GM23338 (cell line): ENCODE measurements around the gene TRPM1. TPM values are rescaled to one million over a fixed set of nuclear protein-coding genes. Genes with fewer than 3 reads are reported as not detected.

Experiments used
- ATAC-seq: fragments of 200-7000 bp; cut with Tn5 transposase; 3 replicates; pipeline ENCODE4 v1.9.1; 2020
- DNase-seq: peaks from one replicate; pipeline ENCODE4 v3.0.0-alpha.2; 2015; ENCODE audit warnings: low spot score
- H2AFZ ChIP-seq: fragments of 200-600 bp; sonication (generic); 2 replicates; pipeline ENCODE4 v1.8.0; 2016; ENCODE audit warnings: antibody characterized with exemption, mild to moderate bottlenecking, moderate library complexity
- H3F3A ChIP-seq: fragments of 200-600 bp; sonication (generic); replicated peaks from 2 replicates; pipeline ENCODE4 v1.8.0; 2017; ENCODE audit warnings: antibody characterized with exemption, mixed run types, low read depth
- H3K27ac ChIP-seq: fragments of 200-600 bp; sonication (generic); 2 replicates; pipeline ENCODE4 v1.6.1; 2016; ENCODE audit warnings: low read depth
- H3K27me3 ChIP-seq: fragments of 200-600 bp; sonication (generic); 2 replicates; pipeline ENCODE4 v1.8.0; 2016; ENCODE audit warnings: mild to moderate bottlenecking, mixed run types, moderate library complexity; ENCODE audit not compliant: insufficient read depth
- H3K36me3 ChIP-seq: fragments of 200-600 bp; sonication (generic); 2 replicates; pipeline ENCODE4 v1.8.0; 2016; ENCODE audit warnings: mild to moderate bottlenecking; ENCODE audit not compliant: insufficient read depth
- H3K4me1 ChIP-seq: fragments of 200-600 bp; sonication (generic); 2 replicates; pipeline ENCODE4 v1.8.0; 2016; ENCODE audit warnings: mild to moderate bottlenecking, moderate library complexity; ENCODE audit not compliant: insufficient read depth
- H3K4me2 ChIP-seq: fragments of 200-600 bp; sonication (generic); 2 replicates; pipeline ENCODE4 v1.7.1; 2017; ENCODE audit warnings: mixed run types
- H3K4me3 ChIP-seq: fragments of 200-600 bp; sonication (generic); 2 replicates; pipeline ENCODE4 v1.6.1; 2016; ENCODE audit warnings: mixed run types
- H3K79me2 ChIP-seq: fragments of 200-600 bp; sonication (generic); replicated peaks from 2 replicates; pipeline ENCODE4 v1.8.0; 2017; ENCODE audit warnings: mild to moderate bottlenecking; ENCODE audit not compliant: insufficient read depth
- H3K9me2 ChIP-seq: fragments of 200-600 bp; sonication (generic); 2 replicates; pipeline ENCODE4 v1.8.0; 2017; ENCODE audit not compliant: insufficient read depth
- H4K20me1 ChIP-seq: fragments of 200-600 bp; sonication (generic); replicated peaks from 2 replicates; pipeline ENCODE4 v1.8.0; 2017; ENCODE audit warnings: mild to moderate bottlenecking; ENCODE audit not compliant: insufficient read depth
- H3K27ac Mint-ChIP-seq: 2 replicates; pipeline ENCODE4 v1.8.0; 2020; ENCODE audit warnings: inconsistent platforms, mild to moderate bottlenecking, moderate library complexity, mixed read lengths
- H3K27me3 Mint-ChIP-seq: 3 replicates; pipeline ENCODE4 v1.8.0; 2022; ENCODE audit warnings: low read depth, mild to moderate bottlenecking, moderate library complexity, mixed read lengths, inconsistent platforms; ENCODE audit not compliant: insufficient read depth, poor library complexity
- H3K36me3 Mint-ChIP-seq: 3 replicates; pipeline ENCODE4 v1.8.0; 2021; ENCODE audit warnings: low read depth, mild to moderate bottlenecking, inconsistent platforms, moderate library complexity, mixed read lengths
- H3K4me1 Mint-ChIP-seq: 3 replicates; pipeline ENCODE4 v1.8.0; 2020; ENCODE audit warnings: mild to moderate bottlenecking, inconsistent platforms, mixed read lengths
- H3K4me3 Mint-ChIP-seq: 3 replicates; pipeline ENCODE4 v1.8.0; 2021; ENCODE audit warnings: moderate library complexity, mild to moderate bottlenecking, inconsistent platforms, mixed read lengths
- H3K9me3 Mint-ChIP-seq: 3 replicates; pipeline ENCODE4 v1.8.0; 2020; ENCODE audit warnings: moderate library complexity, mild to moderate bottlenecking, inconsistent platforms, mixed read lengths
- CREB1 ChIP-seq: fragments of 250-450 bp; sonication (Bioruptor Pico); IDR thresholded peaks from 2 replicates; pipeline ENCODE4 v1.5.0; 2020; ENCODE audit warnings: low read depth, mild to moderate bottlenecking, moderate library complexity
- EZH2 ChIP-seq: fragments of 200-600 bp; sonication (generic); IDR thresholded peaks from one replicate; pipeline ENCODE4 v1.8.0; 2017; ENCODE audit warnings: antibody characterized with exemption, mild to moderate bottlenecking, low read depth; ENCODE audit not compliant: unreplicated experiment
- EZH2phosphoT487 ChIP-seq: fragments of 200-600 bp; sonication (generic); IDR thresholded peaks from one replicate; pipeline ENCODE4 v1.8.1; 2018; ENCODE audit warnings: antibody characterized with exemption; ENCODE audit not compliant: unreplicated experiment
- JUNB ChIP-seq: IDR thresholded peaks from one replicate; pipeline ENCODE4 v1.6.1; 2016; ENCODE audit warnings: antibody characterized with exemption; ENCODE audit not compliant: unreplicated experiment
- NANOG ChIP-seq: IDR thresholded peaks from 2 replicates; pipeline ENCODE4 v1.6.1; 2016; ENCODE audit warnings: antibody characterized with exemption, borderline replicate concordance
- POLR2AphosphoS5 ChIP-seq: IDR thresholded peaks from 2 replicates; pipeline ENCODE4 v1.6.1; 2016; ENCODE audit warnings: antibody characterized with exemption, low read depth
- STAT1 ChIP-seq: IDR thresholded peaks from one replicate; pipeline ENCODE4 v1.6.1; 2016; ENCODE audit warnings: antibody characterized with exemption; ENCODE audit not compliant: unreplicated experiment
- ZNF114 ChIP-seq: fragments of 250-450 bp; sonication (Bioruptor Pico); IDR thresholded peaks from 2 replicates; pipeline ENCODE4 v1.5.0; 2020; ENCODE audit warnings: mild to moderate bottlenecking, moderate library complexity
- ZNF331 ChIP-seq: fragments of 250-450 bp; sonication (Bioruptor Pico); IDR thresholded peaks from 2 replicates; pipeline ENCODE4 v1.5.0; 2020; ENCODE audit warnings: low read depth, mild to moderate bottlenecking, moderate library complexity
- polyA plus RNA-seq: library from polyadenylated mRNA; unstranded; fragments of >200 nt; fragmentation: Nextera tagmentation; extraction: Ambion mirVana; gene quantifications from 2 replicates; pipeline ENCODE4 v1.2.1, GENCODE V29; 2016
- total RNA-seq: library from RNA; depleted of rRNA; stranded (reverse); fragments of >200 nt; shearing (Covaris generic); gene quantifications from 2 replicates; pipeline ENCODE4 v1.2.3, GENCODE V29; 2014
- TF ChIP-seq, protein P1 (sequence below): IDR thresholded peaks from 2 replicates; pipeline ENCODE4 v1.6.1; 2016; ENCODE audit warnings: antibody characterized with exemption
- TF ChIP-seq, protein P2 (sequence below): IDR thresholded peaks from one replicate; pipeline ENCODE4 v1.6.1; 2018; ENCODE audit warnings: antibody characterized with exemption; ENCODE audit not compliant: unreplicated experiment
- TF ChIP-seq, protein P3 (sequence below), 2 experiments: fragments of 200-600 bp in 1 of 2; sonication (generic) in 1 of 2; conservative IDR thresholded peaks; 2 replicates each; pipeline versions ENCODE4 v1.5.1 to v1.6.1; 2016 to 2017; ENCODE audit warnings: antibody characterized with exemption in 2 of 2, low read depth in 2 of 2, mild to moderate bottlenecking in 2 of 2, moderate library complexity in 1 of 2
- TF ChIP-seq, protein P4 (sequence below): fragments of 250-450 bp; sonication (Bioruptor Pico); IDR thresholded peaks from 2 replicates; pipeline ENCODE4 v1.5.0; 2020; ENCODE audit warnings: mild to moderate bottlenecking, moderate library complexity

TRPM1 gene
- total and polyA plus RNA-seq, 2 experiments from 2014 or later: 0.19 TPM; not detected in 1

DNA sequence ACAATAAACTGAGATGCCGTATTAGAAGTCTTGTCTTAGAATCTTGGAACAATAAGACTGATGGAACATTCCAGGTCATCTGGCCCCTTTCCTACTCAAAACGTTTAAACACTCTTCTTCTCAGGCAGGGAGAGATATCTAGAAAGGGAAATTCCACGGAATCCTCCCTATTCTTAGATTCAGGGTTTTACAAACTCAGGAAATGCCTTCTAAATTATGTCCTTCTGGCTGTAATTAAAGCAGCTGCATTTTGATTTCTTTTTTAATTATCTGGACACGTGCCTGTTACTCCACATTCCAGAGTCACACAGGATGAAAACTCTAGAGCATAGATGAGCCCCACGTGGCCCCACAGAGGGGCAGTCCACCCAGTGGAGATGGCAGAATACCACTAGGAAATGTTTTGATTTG lies 68.6 kb downstream of the TRPM1 start:
- DNase-seq (no peak), ATAC-seq (no peak)
- Mint-ChIP-seq H3K36me3 (no peaks in the 10 kb centered on the region), H3K27me3 (peaks cover 6% of the 10 kb centered on the region), H3K27ac (no peak overlapping the region), H3K9me3 (no peaks in the 10 kb centered on the region; the same call in 2 of the 3 replicates), H3K4me3 (no peak overlapping the region), H3K4me1 (peaks cover 17% of the 10 kb centered on the region)
- Histone ChIP-seq H3K27ac (no peak overlapping the region), H3F3A (no peaks in the 10 kb centered on the region), H3K9me2 (peaks cover 4% of the 10 kb centered on the region), H3K79me2 (no peaks in the 10 kb centered on the region), H3K4me3 (no peak overlapping the region), H2AFZ (peak overlapping the region; percentile 81), H4K20me1 (no peaks in the 10 kb centered on the region), H3K36me3 (no peaks in the 10 kb centered on the region), H3K27me3 (no peaks in the 10 kb centered on the region), H3K4me2 (no peak overlapping the region), H3K4me1 (peaks cover 7% of the 10 kb centered on the region; the same call in 1 of the 2 replicates)
- TF ChIP-seq CREB1 (CRISPR knock-in tag): no peak
- TF ChIP-seq, protein P1, sequence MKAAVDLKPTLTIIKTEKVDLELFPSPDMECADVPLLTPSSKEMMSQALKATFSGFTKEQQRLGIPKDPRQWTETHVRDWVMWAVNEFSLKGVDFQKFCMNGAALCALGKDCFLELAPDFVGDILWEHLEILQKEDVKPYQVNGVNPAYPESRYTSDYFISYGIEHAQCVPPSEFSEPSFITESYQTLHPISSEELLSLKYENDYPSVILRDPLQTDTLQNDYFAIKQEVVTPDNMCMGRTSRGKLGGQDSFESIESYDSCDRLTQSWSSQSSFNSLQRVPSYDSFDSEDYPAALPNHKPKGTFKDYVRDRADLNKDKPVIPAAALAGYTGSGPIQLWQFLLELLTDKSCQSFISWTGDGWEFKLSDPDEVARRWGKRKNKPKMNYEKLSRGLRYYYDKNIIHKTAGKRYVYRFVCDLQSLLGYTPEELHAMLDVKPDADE: no peak
- no peak for TF ChIP-seq POLR2AphosphoS5
- no peak for TF ChIP-seq NANOG
- TF ChIP-seq, protein P2, sequence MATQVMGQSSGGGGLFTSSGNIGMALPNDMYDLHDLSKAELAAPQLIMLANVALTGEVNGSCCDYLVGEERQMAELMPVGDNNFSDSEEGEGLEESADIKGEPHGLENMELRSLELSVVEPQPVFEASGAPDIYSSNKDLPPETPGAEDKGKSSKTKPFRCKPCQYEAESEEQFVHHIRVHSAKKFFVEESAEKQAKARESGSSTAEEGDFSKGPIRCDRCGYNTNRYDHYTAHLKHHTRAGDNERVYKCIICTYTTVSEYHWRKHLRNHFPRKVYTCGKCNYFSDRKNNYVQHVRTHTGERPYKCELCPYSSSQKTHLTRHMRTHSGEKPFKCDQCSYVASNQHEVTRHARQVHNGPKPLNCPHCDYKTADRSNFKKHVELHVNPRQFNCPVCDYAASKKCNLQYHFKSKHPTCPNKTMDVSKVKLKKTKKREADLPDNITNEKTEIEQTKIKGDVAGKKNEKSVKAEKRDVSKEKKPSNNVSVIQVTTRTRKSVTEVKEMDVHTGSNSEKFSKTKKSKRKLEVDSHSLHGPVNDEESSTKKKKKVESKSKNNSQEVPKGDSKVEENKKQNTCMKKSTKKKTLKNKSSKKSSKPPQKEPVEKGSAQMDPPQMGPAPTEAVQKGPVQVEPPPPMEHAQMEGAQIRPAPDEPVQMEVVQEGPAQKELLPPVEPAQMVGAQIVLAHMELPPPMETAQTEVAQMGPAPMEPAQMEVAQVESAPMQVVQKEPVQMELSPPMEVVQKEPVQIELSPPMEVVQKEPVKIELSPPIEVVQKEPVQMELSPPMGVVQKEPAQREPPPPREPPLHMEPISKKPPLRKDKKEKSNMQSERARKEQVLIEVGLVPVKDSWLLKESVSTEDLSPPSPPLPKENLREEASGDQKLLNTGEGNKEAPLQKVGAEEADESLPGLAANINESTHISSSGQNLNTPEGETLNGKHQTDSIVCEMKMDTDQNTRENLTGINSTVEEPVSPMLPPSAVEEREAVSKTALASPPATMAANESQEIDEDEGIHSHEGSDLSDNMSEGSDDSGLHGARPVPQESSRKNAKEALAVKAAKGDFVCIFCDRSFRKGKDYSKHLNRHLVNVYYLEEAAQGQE: no peak
- TF ChIP-seq ZNF331 (CRISPR knock-in tag): no peak
- no peak for TF ChIP-seq EZH2
- TF ChIP-seq EZH2phosphoT487: no peak
- TF ChIP-seq, protein P3, sequence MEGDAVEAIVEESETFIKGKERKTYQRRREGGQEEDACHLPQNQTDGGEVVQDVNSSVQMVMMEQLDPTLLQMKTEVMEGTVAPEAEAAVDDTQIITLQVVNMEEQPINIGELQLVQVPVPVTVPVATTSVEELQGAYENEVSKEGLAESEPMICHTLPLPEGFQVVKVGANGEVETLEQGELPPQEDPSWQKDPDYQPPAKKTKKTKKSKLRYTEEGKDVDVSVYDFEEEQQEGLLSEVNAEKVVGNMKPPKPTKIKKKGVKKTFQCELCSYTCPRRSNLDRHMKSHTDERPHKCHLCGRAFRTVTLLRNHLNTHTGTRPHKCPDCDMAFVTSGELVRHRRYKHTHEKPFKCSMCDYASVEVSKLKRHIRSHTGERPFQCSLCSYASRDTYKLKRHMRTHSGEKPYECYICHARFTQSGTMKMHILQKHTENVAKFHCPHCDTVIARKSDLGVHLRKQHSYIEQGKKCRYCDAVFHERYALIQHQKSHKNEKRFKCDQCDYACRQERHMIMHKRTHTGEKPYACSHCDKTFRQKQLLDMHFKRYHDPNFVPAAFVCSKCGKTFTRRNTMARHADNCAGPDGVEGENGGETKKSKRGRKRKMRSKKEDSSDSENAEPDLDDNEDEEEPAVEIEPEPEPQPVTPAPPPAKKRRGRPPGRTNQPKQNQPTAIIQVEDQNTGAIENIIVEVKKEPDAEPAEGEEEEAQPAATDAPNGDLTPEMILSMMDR (conservative IDR thresholded peaks at IDR 0.05; ENCODE audit: low read depth in 2 of 2): no peak
- TF ChIP-seq, protein P4, sequence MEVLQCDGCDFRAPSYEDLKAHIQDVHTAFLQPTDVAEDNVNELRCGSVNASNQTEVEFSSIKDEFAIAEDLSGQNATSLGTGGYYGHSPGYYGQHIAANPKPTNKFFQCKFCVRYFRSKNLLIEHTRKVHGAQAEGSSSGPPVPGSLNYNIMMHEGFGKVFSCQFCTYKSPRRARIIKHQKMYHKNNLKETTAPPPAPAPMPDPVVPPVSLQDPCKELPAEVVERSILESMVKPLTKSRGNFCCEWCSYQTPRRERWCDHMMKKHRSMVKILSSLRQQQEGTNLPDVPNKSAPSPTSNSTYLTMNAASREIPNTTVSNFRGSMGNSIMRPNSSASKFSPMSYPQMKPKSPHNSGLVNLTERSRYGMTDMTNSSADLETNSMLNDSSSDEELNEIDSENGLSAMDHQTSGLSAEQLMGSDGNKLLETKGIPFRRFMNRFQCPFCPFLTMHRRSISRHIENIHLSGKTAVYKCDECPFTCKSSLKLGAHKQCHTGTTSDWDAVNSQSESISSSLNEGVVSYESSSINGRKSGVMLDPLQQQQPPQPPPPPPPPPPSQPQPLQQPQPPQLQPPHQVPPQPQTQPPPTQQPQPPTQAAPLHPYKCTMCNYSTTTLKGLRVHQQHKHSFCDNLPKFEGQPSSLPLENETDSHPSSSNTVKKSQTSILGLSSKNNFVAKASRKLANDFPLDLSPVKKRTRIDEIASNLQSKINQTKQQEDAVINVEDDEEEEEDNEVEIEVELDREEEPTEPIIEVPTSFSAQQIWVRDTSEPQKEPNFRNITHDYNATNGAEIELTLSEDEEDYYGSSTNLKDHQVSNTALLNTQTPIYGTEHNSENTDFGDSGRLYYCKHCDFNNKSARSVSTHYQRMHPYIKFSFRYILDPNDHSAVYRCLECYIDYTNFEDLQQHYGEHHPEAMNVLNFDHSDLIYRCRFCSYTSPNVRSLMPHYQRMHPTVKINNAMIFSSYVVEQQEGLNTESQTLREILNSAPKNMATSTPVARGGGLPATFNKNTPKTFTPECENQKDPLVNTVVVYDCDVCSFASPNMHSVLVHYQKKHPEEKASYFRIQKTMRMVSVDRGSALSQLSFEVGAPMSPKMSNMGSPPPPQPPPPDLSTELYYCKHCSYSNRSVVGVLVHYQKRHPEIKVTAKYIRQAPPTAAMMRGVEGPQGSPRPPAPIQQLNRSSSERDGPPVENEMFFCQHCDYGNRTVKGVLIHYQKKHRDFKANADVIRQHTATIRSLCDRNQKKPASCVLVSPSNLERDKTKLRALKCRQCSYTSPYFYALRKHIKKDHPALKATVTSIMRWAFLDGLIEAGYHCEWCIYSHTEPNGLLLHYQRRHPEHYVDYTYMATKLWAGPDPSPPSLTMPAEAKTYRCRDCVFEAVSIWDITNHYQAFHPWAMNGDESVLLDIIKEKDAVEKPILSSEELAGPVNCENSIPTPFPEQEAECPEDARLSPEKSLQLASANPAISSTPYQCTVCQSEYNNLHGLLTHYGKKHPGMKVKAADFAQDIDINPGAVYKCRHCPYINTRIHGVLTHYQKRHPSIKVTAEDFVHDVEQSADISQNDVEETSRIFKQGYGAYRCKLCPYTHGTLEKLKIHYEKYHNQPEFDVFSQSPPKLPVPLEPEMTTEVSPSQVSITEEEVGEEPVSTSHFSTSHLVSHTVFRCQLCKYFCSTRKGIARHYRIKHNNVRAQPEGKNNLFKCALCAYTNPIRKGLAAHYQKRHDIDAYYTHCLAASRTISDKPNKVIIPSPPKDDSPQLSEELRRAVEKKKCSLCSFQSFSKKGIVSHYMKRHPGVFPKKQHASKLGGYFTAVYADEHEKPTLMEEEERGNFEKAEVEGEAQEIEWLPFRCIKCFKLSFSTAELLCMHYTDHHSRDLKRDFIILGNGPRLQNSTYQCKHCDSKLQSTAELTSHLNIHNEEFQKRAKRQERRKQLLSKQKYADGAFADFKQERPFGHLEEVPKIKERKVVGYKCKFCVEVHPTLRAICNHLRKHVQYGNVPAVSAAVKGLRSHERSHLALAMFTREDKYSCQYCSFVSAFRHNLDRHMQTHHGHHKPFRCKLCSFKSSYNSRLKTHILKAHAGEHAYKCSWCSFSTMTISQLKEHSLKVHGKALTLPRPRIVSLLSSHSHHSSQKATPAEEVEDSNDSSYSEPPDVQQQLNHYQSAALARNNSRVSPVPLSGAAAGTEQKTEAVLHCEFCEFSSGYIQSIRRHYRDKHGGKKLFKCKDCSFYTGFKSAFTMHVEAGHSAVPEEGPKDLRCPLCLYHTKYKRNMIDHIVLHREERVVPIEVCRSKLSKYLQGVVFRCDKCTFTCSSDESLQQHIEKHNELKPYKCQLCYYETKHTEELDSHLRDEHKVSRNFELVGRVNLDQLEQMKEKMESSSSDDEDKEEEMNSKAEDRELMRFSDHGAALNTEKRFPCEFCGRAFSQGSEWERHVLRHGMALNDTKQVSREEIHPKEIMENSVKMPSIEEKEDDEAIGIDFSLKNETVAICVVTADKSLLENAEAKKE (CRISPR knock-in tag): no peak
- TF ChIP-seq JUNB: no peak
- no peak for TF ChIP-seq ZNF114 (CRISPR knock-in tag)
- TF ChIP-seq STAT1: no peak
